Measurements from ENCODE around the gene ANKRD42.
A peak's percentile ranks its signal among the peaks of the same experiment; 100 is the strongest.
"Not testable (repeated sequence)": the region's sequence is repeated elsewhere in the genome, so short reads cannot be mapped to it uniquely, and the experiment has no call there.

The ANKRD42 gene

GRCh38 chr11:83249972-83250593 lies 56.6 kb downstream of the ANKRD42 start:
- DNase-seq, result no peak

- DNase-seq, result no peak
These were observed 58.8 kb downstream of the ANKRD42 start for GRCh38 chr11:83252266-83252665.

- DNase-seq, result no peak
These were observed 59.4 kb downstream of the ANKRD42 start for GRCh38 chr11:83252941-83253340.

DNA sequence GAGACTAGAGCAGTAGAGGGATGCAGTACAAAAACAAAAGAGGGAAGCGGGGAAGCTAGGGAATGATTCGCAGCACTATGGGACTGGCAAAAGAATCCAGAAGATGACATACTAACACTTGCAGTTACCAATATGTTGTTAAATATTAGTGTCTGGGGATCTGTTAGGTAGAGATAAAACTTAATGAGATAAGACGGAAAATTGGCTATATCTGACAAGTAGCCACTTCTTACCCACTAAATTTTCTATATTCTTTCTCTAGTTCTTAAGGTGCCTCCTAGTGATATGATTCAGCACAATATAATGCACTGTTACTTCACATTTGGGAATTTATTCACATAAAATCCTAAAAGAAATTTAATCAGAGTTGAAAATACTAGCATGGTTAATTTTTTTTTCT lies 61.9 kb downstream of the ANKRD42 start:
- DNase-seq, result no peak

DNA sequence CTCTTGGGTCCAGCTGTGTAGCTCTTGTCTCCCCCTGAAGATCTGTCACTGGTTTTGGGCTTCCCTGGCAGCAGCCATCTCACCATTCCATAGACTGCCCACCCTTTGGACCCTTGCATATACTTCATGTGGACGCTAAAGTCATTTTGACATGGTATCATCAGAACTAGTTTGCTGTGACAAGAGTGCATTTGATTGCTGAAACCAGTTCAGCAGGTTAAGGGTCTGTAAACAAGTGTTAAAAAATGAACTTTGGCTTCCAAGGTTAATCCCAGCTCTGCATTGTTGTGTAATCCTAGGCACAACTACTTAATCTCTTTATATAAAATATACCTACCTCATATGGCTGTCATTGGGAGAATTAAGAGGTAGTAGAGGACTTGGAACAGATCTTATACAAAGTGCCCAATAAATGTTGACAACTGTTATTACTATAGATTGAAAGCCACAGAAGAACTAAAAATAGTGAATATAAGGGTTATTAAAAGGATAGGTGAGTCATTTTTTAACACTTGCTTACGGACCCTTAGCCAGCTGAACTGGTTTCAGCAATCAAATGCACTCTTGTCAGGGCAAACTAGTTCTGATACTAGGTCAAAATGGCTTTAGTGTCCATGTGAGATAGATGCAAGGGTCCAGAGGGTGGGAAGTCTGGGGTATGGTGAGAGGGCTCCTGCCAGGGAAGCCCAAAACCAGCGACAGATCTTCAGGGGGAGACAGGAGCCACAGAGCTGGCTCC lies 63.3 kb downstream of the ANKRD42 start:
- no peak for DNase-seq

GRCh38 chr11:83257761-83258168 lies 64.3 kb downstream of the ANKRD42 start:
- no peak for DNase-seq

GRCh38 chr11:83259559-83259958 lies 66.0 kb downstream of the ANKRD42 start:
- no peak for DNase-seq

GRCh38 chr11:83265331-83265730 lies 71.8 kb downstream of the ANKRD42 start:
- no peak for DNase-seq

DNA sequence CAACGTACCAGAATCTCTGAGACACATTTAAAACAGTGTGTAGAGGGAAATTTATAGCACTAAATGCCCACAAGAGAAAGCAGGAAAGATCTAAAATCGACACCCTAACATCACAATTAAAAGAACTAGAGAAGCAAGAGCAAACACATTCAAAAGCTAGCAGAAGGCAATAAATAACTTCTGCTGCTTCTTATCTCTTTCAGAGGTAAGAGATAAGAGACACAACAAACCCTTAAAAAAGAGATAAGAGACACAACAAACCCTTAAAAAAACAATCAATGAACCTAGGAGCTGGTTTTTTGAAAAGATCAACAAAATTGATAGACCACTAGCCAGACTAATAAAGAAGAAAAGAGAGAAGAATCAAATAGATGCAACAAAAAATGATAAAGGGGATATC lies 75.6 kb downstream of the ANKRD42 start:
- DNase-seq, result not testable (repeated sequence)

- DNase-seq, result not testable (repeated sequence)
These were observed 78.2 kb downstream of the ANKRD42 start for GRCh38 chr11:83271734-83272133.

- no peak for DNase-seq
These were observed 79.1 kb downstream of the ANKRD42 start for GRCh38 chr11:83272627-83273026.

GRCh38 chr11:83275888-83276641 lies 82.6 kb downstream of the ANKRD42 start:
- no peak for DNase-seq

DNA sequence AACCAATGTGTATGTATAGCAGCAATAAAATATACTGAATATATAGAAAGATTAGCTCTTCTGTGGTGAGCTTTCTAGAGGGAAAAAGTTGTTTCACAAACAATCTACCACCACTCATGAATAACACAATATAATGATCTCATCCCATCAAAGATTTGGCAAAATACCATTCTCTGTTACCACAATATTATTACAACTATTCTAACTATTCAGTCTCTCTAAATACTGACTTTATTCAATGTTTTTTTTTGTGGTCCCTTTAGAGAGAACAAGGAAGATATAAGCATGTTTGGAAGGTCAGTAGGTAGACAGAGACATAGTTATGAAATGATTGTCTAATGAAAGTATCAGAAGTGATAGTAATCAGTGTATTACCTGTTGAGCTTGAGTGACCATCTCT lies 84.8 kb downstream of the ANKRD42 start:
- no peak for DNase-seq

DNA sequence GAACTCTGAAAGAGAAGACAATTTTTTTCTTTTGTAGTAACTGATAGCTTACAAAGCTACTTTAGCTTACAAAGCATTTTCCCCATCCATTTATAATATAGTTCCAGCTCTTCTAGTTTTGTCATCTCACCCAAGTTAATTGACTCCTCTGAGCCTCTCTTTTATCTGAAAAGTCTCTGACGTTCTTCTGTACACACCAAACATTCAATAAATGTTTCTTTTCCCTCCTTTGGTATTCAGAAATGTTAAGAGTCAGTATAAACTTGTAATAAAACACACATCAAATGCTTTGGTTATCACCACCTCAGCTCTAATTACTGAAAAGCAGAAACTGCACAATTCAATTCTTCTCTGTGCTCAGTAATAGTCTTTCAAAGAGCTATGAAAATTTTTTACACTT lies 86.7 kb downstream of the ANKRD42 start:
- no peak for DNase-seq

- DNase-seq, result no peak
These were observed 88.7 kb downstream of the ANKRD42 start for GRCh38 chr11:83282084-83282716.

- DNase-seq, result no peak
These were observed 91.1 kb downstream of the ANKRD42 start for GRCh38 chr11:83284501-83285150.

DNA sequence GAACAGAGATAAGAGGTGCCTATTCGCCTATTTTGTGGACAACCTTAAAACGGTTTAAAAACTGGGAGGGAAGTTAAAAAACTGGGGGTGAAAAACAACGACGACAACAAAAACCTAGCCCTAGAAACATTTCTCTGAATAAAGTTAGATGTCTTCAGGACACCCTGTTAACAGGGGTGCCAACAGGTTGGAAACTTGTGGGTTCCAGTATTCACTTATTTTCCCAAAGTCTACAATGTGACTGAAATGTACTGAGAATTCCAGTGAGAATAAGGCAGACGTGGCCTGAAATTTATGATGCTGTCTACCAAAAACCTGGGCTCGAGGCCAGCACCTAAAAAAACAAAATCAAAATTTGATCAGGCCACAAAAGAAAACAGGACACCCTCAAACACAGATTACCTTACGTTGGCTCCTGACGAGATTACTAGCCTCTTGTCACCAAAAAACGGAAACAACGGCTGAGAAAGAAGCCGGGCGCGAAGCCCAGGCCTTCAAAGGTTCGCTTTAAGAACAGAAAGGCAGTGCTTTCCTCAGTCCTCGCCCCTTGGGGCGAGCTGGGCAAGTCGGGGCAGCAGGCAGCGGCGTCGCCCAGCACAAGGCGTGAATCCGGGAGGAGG lies 91.7 kb downstream of the ANKRD42 start:
- no peak for DNase-seq

DNA sequence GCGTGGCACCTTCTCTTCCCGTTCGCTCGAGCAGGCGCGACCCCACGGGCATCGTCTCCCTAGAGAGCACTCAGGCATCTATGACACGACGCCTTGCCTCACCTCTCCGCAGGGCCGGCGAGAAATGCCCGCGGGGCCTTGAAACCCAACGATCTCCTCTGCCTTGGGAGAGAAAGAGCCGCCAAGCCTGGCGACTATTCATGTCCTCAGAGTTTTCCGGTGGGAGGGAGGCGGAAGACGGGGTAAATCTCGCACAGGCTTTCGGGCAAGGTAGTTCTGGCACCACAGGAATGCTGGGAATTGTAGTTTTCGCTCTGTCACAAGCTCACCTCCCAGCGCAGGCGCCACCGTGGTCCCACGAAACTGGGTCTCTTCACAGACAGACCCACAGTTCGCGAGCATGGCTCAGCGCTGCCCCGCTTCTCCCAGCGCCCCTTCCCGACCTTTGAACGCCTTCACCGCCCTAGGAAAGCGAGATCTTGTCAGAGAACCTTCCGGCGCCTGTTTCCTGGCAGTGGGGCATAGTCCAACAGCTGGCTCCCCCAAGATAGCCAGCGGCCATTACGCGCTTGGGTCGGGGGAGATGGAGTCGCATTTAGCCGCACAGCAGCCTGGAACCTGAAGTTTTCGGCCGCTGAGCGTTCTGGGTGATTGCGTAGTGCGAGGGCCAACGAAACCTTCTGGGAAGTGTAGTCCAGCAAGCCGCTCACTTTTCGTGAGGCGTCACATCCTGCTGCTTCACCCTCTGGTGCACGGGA lies 92.4 kb downstream of the ANKRD42 start, which contains the start of gene CCDC90B:
TSS of gene CCDC90B (minus strand) at position 597 of the 758 bp plus-strand sequence. CDS start at position 202, 395 bp downstream.
- DNase-seq, result peak; percentile 98

GRCh38 chr11:83287631-83288030 lies 94.1 kb downstream of the ANKRD42 start:
- no peak for DNase-seq

- DNase-seq, result no peak
These were observed 99.4 kb downstream of the ANKRD42 start for GRCh38 chr11:83292709-83293456.

- no peak for DNase-seq
These were observed 99.9 kb downstream of the ANKRD42 start for GRCh38 chr11:83293457-83293774.

Measured in activated CD8-positive, alpha-beta memory T cell treated with anti-CD3 and anti-CD28 coated beads for 24 hours (primary cell).